Myometrial cell (primary cell): Measurements from ENCODE around the gene IQCB1. TPM values are rescaled to one million over a fixed set of nuclear protein-coding genes. Genes with fewer than 3 reads are reported as not detected.

Experiments
- total RNA-seq: library from RNA; depleted of rRNA; stranded (reverse); fragments of >200 nt; gene quantifications from 2 replicates; pipeline ENCODE4 v1.2.3, GENCODE V29; 2015

IQCB1 gene, protein sequence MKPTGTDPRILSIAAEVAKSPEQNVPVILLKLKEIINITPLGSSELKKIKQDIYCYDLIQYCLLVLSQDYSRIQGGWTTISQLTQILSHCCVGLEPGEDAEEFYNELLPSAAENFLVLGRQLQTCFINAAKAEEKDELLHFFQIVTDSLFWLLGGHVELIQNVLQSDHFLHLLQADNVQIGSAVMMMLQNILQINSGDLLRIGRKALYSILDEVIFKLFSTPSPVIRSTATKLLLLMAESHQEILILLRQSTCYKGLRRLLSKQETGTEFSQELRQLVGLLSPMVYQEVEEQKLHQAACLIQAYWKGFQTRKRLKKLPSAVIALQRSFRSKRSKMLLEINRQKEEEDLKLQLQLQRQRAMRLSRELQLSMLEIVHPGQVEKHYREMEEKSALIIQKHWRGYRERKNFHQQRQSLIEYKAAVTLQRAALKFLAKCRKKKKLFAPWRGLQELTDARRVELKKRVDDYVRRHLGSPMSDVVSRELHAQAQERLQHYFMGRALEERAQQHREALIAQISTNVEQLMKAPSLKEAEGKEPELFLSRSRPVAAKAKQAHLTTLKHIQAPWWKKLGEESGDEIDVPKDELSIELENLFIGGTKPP
- total RNA-seq = 9.4 and 11.0 TPM in 2 replicates

GRCh38 chr3:121834671-121835464, at the start of gene IQCB1, which contains the start of gene EAF2:
Gene IQCB1 (minus strand): TSS chr3:121835060. CDS start chr3:121828960, 6,100 bp downstream.
Gene EAF2 (plus strand): TSS chr3:121835209. CDS start chr3:121835286, 77 bp downstream.

GRCh38 chr3:121749276-121750086, 85.4 kb downstream of the IQCB1 start, which contains the start of gene GOLGB1:
Gene GOLGB1 (minus strand): TSS chr3:121749741. CDS start chr3:121730971, 18,770 bp downstream.

Other genes starting within 250 kb of the IQCB1 start
- not detected in 2 replicates for gene FBXO40, start 241.7 kb downstream of the IQCB1 start, total RNA-seq
- gene HCLS1, start 174.2 kb downstream of the IQCB1 start, total RNA-seq = 2.3 and 3.7 TPM in 2 replicates
- gene GOLGB1, start 85.3 kb downstream of the IQCB1 start, total RNA-seq = 20.8 and 22.7 TPM in 2 replicates
- 0.29 and 1.4 TPM in 2 replicates for gene EAF2, start 149 bp upstream of the IQCB1 start, total RNA-seq
- gene SLC15A2, start 59.3 kb upstream of the IQCB1 start, total RNA-seq = under 0.01 TPM in 1 of 2 replicates, not detected in the other
- 0.53 TPM in 1 of 2 replicates, not detected in the other for gene ILDR1, start 187.2 kb upstream of the IQCB1 start, total RNA-seq
- not detected in 2 replicates for gene CD86, start 220.3 kb upstream of the IQCB1 start, total RNA-seq